GM18868 (cell line): ENCODE results near the gene MTFR2.
"Not testable (repeated sequence)": the region's sequence is repeated elsewhere in the genome, so short reads cannot be mapped to it uniquely, and the experiment has no call there.

Experiments used
- ATAC-seq: cut with Tn5 transposase; IDR thresholded peaks from one replicate; pipeline ENCODE4 v1.9.1; 2021; ENCODE audit warnings: mild to moderate bottlenecking, moderate library complexity; ENCODE audit not compliant: unreplicated experiment

MTFR2 gene

DNA sequence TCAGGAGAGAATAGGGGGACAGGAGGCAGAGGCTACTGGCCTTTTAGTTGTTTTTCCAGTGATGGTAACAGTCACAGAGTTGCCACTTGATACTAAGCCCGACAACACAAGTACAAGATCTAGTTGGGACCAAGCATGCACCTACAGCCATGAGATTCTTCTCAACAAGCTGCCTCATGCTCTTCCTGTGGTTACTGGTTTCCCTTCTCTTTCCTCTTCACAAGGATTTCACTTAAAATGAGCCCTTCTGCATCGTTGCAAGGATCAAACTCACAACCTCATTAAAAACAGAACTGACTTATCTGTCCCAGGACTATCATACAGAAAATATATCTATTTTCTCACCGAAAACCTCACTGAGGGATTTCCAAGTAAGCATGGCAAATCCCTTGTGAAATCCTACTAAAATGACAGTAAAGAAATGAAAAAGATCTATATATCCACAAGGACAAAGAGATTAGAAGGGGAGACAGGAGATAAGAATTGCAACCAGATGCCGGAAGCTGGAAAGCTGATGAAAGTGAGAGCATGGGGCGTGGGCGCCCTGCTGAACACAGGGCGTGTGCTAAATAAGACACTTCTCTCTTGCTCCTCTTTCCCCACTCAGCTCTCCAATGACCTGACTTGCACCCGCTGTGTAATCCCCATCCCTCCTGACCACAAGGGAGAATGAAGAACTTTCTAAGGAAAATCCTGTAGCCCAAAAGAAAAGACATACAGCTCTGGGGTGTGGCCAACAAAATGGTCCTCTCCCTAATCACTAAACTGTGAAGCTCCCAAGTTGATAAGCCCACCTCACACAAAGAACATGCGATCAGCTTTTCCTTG is 13.4 kb downstream of the MTFR2 start:
- no peak for ATAC-seq

GRCh38 chr6:136235233-136235564 is 14.9 kb downstream of the MTFR2 start:
- no peak for ATAC-seq

DNA sequence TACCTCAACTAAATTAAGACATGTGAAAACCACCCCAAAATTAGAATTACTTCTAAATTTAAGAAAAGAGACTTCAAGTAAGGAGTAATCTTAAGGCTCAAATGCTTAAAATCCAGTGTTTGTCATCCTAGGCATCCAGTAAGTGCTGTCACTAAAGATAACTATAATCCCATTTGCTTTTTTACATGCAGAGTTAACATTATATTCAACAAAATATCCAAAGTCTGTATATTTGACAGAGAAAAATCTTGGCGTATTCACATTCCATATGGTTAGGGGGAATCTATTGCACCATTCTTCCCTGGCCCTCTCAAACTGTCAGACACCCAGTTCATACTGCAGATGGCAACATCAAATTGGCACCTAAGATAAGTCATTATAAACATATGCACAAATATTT is 17.4 kb downstream of the MTFR2 start:
- no peak for ATAC-seq

GRCh38 chr6:136230219-136230853 is 19.8 kb downstream of the MTFR2 start:
- no peak for ATAC-seq

GRCh38 chr6:136228814-136229213 is 21.3 kb downstream of the MTFR2 start:
- ATAC-seq, result peak; percentile 56

DNA sequence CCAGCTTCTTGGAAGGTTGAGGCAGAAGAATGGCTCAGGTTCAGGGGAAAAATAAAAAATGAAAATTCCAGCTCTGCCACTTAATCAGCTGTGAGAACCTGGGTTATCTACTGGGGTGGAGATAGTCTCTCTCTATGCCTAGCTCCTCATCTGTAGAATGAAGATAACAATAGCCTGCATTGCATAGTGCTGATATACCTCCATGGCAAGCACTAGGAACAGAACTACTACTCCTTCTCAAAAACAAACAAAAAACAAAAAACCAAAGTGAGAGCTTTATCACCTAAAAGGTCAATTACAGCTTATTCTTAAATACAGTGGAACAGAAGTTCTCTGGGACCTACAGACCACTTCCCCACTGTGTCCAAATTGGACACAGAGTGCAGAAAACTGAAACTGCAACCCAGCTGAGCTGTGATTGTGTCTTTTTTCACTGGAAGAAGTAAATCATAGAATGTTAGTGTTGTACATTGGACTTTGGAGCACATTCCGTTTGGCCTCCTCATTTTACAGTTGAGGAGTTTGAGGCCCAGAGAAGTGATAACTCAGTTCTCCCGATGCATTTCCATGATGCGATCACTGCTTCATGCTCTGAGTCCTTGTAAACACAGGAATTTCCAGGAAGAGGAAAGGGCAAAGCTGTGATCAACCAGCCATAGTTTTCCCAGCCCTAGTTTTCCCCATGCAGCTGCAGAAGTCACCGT is 23.3 kb downstream of the MTFR2 start:
- ATAC-seq, result peak; percentile 12

- peak; percentile 65 for ATAC-seq
These were observed 24.0 kb downstream of the MTFR2 start for GRCh38 chr6:136226027-136226673.

DNA sequence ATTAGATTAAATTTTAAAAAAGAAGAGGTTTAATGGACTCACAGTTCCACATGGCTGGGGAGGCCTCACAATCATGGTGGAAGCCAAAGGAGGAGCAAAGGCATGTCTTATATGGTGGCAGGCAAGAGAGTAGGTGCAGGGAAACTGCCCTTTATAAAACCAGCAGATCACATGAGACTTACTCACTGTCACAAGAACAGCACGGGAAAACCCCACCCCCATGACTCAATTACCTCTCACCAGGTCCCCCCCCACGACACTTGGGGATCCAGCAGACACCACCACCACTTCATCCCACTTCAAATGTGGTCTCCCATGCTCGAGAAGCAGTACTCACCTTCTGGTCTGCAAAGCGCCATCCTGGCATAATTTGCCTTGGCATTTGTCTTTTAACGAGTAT is 24.6 kb downstream of the MTFR2 start:
- no peak for ATAC-seq

DNA sequence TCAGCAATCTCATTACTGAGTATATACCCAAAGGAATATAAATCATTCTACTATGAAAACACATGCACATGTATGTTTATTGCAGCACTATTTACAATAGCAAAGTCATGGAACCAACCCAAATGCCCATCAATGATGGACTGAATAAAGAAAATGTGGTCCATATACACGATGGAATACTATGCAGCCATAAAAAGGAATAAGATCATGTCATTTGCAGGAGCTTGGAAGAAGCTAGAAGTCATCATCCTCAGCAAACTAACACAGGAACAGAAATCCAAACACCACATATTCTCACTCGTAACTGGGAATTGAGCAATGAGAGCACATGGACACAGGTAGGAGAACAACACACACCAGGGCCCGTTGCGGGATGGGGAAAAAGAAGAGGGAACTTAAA is 25.1 kb downstream of the MTFR2 start:
- not testable (repeated sequence) for ATAC-seq

GRCh38 chr6:136216503-136217401 is 33.4 kb downstream of the MTFR2 start:
- no peak for ATAC-seq

DNA sequence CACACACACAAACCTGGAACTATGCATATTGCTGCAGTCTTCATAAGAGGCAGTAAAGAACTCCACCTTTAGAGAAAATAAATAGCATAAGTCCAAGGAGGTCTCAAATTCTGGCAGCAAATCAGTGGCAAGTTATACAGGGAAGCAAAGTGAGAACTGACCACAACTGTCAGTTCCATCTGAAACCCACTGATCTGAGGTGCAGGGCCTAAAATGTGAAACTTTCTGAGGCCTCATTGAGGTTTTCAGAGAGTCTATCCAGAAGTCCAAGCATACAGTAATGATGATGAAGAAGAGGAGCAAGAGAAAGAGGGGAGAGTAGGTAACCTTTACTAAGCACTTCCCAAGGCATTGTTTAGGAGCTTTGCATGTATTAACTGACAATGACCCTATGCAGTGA is 36.3 kb downstream of the MTFR2 start:
- no peak for ATAC-seq

- no peak for ATAC-seq
These were observed 37.0 kb downstream of the MTFR2 start for GRCh38 chr6:136213012-136213539.

- ATAC-seq, result no peak
These were observed 37.5 kb downstream of the MTFR2 start for GRCh38 chr6:136212608-136213007.

GRCh38 chr6:136210398-136211165 is 39.5 kb downstream of the MTFR2 start:
- no peak for ATAC-seq

GRCh38 chr6:136209496-136209895 is 40.6 kb downstream of the MTFR2 start:
- ATAC-seq, result no peak

GRCh38 chr6:136208783-136209182 is 41.3 kb downstream of the MTFR2 start:
- ATAC-seq, result no peak

DNA sequence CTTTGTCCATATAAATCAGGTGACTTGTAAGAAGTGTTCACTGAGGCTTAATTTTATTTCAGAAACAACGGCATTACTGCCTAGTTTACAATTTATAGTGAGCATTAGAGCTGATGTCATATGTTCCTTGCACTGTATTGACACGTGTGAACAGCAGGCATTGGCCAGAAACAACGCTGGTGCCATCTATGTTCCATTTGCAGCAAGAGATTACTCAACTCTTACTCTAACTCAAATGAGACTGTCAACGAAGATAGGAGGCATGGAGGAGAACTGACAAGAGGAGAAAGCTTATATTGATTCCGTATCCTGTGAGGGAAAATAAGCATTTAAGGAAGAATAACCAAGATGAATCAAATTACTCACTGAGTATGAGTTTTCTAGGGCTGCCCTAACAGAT is 48.4 kb downstream of the MTFR2 start:
- no peak for ATAC-seq

GRCh38 chr6:136192902-136193301 is 57.2 kb downstream of the MTFR2 start:
- ATAC-seq, result no peak

- no peak for ATAC-seq
These were observed 58.4 kb downstream of the MTFR2 start for GRCh38 chr6:136191606-136192312.
